Stimulated activated CD8-positive, alpha-beta memory T cell treated with anti-CD3 and anti-CD28 coated beads, Interleukin-12 subunit alpha, Interleukin-12 subunit beta, amount 100 ng/mL, for 1 hour (primary cell): ENCODE measurements around the gene CTXND2.

Source experiments
- DNase-seq: peaks from one replicate; pipeline ENCODE4 v3.0.0-alpha.2; 2020; ENCODE audit warnings: low read depth

CTXND2 gene

GRCh38 chr1:150961756-150962155, 74.8 kb downstream of the CTXND2 start:
- no peak for DNase-seq
